Left forelimb (tissue), 1 donor: ENCODE measurements around the gene ASCL5.
"Not testable (repeated sequence)": the region's sequence is repeated elsewhere in the genome, so short reads cannot be mapped to it uniquely, and the experiment has no call there.

ENCODE experiments used
- DNase-seq: peaks from one replicate; pipeline ENCODE4 v3.0.0-alpha.2; 2018; ENCODE audit warnings: low spot score

The ASCL5 gene, protein sequence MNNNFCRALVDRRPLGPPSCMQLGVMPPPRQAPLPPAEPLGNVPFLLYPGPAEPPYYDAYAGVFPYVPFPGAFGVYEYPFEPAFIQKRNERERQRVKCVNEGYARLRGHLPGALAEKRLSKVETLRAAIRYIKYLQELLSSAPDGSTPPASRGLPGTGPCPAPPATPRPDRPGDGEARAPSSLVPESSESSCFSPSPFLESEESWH

GRCh38 chr1:201126832-201127754 is at the start of gene ASCL5:
TSS of gene ASCL5 (minus strand) at chr1:201127184. CDS start at chr1:201115372, 11,812 bp downstream.
- DNase-seq, result no peak

GRCh38 chr1:201175820-201176500 is 49.0 kb upstream of the ASCL5 start:
- no peak for DNase-seq

DNA sequence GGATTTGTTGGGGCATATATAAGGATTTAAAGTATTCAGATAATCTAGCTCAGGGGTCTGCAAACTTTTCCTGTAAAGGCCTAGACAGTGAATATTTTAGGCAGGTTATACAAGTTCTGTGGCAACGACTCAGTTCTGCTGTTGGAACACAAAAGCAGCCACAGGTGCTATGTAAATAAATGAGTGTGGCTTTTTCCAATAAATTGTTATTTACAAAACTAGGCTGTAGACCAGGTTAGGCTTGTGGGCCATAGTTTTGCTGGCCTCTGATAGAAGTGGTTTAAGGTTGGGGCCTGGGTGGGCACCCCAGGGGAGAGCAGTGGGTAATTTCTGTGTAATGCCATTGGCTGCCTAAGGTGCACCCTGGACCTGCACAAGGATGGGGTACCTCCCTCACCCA is 46.8 kb upstream of the ASCL5 start:
- DNase-seq, result no peak

GRCh38 chr1:201172999-201173610 is 46.1 kb upstream of the ASCL5 start:
- no peak for DNase-seq

GRCh38 chr1:201172326-201172725 is 45.3 kb upstream of the ASCL5 start:
- DNase-seq, result no peak

DNA sequence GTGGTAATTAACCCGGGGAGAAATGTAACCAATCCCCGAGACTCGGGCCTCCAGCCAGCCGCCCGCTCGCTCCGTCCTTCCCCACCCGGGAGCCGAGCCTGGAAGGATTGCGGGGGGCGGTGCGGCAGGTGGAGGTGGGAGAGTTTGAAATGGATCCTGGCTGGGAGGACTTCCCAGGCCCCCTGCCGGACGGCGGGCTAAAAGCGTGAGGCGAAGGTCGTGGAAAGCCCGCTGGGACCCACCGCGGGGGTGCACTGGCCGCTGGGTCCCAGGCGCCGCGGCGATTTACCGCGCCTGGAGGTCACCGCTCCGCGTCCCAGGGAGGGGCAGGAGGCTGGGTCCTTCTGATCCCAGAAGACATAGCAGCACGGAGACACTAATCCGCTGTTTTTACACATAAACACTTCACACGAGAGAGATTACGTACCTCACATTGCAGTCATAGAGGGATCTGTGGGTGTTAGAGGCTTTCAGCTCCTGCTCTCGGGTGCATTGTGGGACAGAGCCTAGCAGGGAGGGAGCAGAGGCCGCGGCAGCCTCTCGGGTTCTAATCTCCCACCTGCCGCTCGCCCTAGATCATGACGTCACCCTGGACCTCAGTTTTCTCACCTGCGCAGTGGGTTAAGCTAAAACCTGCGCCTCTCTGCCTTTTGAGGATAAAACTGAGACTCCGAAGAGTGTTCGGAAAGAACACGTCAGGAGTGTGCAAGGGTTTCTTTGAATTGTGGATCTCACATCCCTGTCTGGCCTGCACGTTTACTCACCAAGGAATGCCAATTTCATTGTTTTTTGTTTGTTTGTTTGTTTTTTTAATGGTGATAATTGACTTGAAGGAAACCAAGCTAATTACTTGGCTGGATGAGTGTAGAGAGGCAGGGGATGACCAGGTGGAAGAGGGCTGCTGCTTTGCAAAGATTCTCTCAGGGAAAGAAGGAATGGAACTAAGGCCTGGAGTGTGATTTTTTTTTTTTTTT is 44.4 kb upstream of the ASCL5 start:
- no peak for DNase-seq

- DNase-seq, result peak; percentile 92
These were observed 43.6 kb upstream of the ASCL5 start for GRCh38 chr1:201170533-201171062.

GRCh38 chr1:201169971-201170532 is 43.1 kb upstream of the ASCL5 start:
- DNase-seq, result no peak

DNA sequence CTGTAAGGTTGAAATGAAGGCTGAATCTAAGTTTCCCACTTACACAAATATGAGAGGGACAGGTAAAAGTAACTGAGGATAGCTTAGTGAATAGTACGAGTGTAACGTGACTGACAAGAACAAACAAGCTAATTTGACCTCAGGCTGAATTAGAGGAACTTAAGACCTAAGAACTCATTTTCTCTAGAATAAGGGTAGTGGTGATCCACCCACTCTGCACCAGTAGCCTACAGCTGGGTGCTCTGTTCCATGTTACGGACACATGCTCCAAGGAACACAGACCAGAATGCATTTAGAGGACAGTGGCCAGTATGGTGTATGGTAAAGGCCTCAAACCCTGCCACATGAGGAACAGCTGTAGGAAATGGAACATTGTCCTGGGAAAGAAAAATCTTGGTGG is 42.2 kb upstream of the ASCL5 start:
- no peak for DNase-seq

DNA sequence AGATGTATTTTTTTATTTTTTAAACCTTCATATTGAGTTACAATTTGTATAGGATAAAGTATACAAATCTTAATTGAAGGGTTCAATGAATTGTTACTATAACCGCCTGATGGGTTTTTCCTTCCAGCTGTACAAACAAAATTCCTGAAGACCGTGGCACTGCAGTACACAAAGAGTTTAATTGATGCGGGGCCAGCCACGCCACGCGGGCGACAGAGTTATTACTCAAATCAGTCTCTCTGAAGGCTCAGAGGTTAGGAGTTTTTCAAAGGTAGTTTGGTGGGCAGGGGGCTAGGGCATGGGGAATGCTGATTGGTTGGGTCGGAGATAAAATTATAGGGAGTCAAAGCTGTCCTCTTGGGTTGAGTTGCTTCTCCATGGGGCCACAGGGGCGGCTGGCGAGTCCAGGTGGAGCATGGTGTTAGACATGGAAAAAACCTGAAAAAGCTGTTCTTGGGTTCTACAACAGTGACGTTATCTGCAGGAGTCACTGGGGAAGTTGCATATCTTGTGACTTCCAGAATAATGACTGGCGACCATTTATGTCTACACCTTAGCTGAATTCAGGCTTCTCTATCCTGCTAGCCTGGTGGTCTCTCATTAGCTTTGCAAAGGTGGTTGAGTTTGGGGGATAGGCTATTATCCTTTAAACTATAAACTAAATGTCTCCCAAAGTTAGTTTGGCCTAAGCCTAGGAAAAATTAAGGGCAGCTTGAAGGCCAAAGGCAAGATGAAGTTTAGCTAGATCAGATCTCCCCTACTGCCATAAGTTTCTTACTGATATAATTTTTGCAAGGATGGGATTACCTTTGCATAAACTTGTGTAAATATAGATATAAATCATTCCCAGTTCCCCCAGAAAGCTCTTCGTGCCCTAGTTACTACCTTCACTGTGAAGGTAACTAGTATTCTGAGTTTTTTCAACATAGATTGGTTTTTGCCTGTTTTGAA is 40.3 kb upstream of the ASCL5 start:
- no peak for DNase-seq

DNA sequence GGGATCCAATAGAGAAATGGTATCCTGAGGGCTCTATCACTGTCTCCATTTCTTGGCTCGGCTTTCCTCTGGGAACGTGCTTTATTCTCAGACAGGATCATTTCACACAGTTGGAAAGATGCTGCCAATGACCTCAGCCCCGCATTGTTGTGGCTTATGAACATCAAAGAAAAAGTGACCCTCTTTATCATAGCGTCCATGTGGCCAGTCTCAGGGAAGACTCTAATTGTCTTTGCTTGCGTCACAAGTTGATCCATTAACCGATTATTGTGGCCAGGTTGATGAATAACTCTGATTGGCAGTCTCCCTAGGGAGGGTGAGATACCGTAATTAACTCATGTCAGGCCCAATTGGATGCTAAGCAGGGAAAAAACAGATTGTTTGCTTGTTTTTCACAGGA is 37.7 kb upstream of the ASCL5 start:
- no peak for DNase-seq

GRCh38 chr1:201163707-201164106 is 36.7 kb upstream of the ASCL5 start:
- no peak for DNase-seq

GRCh38 chr1:201163036-201163435 is 36.1 kb upstream of the ASCL5 start:
- DNase-seq, result not testable (repeated sequence)

DNA sequence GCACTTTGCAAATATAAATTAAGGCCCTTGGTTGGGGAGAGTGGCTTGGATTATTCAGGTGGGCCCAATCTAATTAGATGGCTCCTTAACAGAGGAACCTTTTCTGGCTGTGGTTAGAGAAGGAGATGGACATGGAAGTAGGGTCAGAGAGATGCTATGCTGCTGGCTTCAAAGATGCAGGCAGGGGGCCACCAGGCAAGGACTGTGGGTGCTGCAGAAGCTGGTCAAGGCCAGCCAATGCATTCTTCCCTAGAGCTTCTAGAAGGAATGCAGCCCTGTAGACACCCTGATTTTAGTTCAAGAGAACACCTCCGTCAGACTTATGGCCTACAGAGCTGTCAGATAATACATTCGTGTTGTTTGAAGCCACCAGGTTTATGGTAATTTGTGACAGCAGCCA is 31.0 kb upstream of the ASCL5 start:
- DNase-seq, result no peak

DNA sequence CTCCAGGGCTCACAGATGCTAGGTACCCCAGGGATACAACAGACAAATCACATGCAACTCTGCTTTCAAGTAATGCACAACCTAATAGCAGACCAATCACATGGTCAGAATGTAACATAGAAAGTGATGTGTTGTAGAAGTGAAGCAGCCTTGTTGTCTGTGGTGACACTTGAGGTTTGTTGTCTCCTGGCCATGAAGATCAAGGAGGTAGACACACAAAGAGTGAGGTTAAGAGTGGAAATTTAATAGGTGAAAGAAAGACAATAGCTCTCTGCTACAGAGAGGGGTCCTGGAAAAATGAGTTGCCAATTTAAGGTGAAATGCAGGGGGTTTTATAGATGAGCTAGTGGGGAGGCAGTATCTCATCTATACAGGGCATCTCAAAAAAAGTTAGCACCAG is 29.8 kb upstream of the ASCL5 start:
- DNase-seq, result no peak

- DNase-seq, result no peak
These were observed 29.4 kb upstream of the ASCL5 start for GRCh38 chr1:201156346-201156745.

DNA sequence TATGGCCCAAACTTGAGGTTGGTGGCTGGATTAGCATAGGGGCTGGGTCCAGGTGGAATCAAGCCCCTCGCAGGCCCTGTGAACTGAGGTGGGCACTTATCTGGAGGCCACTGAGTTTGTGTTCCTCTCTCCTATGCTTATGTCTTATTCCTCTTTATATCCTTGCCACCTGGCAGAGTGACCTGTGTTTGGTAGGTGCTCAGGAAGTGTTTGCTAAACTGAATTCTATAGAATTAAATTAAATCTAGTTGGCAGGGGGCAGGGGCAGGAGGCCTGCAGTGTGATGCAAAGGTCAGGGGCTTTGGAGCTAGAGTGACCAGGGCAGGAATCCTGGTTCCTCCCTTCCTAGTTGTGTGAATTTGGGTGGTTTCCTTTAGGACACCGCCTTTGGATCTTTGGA is 28.4 kb upstream of the ASCL5 start:
- DNase-seq, result no peak

DNA sequence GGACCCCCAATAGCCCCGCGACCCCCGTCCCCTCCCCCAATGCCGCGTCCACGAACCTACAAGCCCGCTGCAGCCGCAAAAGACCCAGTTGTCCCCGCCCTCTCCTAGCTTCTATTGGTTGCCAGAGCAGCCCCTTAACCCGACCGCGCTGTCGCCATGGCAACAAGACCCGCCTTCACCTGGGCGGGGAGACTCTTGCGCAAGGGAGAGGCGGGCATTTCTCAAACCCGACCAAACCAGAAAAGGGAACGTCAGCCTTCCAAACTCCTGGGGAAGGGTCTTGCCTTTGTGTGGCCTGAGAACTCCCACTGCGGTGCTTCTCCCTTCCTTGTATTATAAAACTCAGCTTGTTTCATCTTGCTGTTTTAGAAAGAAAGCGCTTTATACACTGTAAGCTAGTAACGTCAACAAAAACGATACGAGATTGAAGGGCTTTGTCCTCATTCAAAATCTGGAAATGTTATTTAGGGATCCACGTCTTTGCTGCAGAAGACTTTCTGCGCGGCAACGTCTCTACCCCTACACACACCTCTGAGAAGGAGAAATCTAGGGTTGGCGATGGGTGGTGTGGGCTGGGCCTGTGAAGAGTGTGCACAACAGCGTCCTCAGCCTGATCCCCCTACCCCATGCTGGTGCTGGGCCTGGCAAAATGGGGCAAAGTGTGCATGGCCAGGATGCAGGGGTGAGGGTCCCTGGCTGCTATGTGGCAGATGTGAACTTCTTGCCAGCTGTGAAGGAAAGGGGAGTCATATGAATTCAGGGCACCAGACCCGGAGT is 27.6 kb upstream of the ASCL5 start, which contains the start of gene TMEM9:
TMEM9 (minus strand) TSS at position 86 of the 777 bp plus-strand sequence. CDS start 551 bp downstream, outside the sequence.
- DNase-seq, result peak; percentile 98
